Activated CD4-positive, alpha-beta memory T cell treated with anti-CD3 and anti-CD28 coated beads, Interleukin-2, amount 10 ng/mL, durations not matched to agents 7 days and 5 days (primary cell): ENCODE measurements around the gene SLC4A5. TPM values are rescaled to one million over a fixed set of nuclear protein-coding genes. Genes with fewer than 3 reads are reported as not detected.
"Not testable (repeated sequence)": the region's sequence is repeated elsewhere in the genome, so short reads cannot be mapped to it uniquely, and the experiment has no call there.

Experiments
- CTCF ChIA-PET: fragments of 350-600 bp; sonication (Branson Sonifier 250); formaldehyde crosslinking; loops from one replicate; lab custom pipeline; 2021; ENCODE audit warnings: antibody characterized with exemption, inconsistent platforms; lab: Charles Lee
- POLR2A ChIA-PET: fragments of 350-600 bp; sonication (Branson Sonifier 250); formaldehyde crosslinking; loops from one replicate; lab custom pipeline; 2021; ENCODE audit warnings: antibody characterized with exemption; lab: Charles Lee
- DNase-seq: peaks from one replicate; pipeline ENCODE4 v3.0.0-alpha.2; 2020
- H3K27ac Mint-ChIP-seq: one replicate; pipeline ENCODE4 v1.8.0; 2021; ENCODE audit warnings: mild to moderate bottlenecking, mixed read lengths
- H3K27me3 Mint-ChIP-seq: one replicate; pipeline ENCODE4 v1.8.0; 2021; ENCODE audit warnings: mixed read lengths
- H3K36me3 Mint-ChIP-seq: one replicate; pipeline ENCODE4 v1.8.0; 2021; ENCODE audit warnings: low read depth, mixed read lengths
- H3K4me1 Mint-ChIP-seq: one replicate; pipeline ENCODE4 v1.8.0; 2021; ENCODE audit warnings: mixed read lengths
- H3K4me3 Mint-ChIP-seq: one replicate; pipeline ENCODE4 v1.8.0; 2021; ENCODE audit warnings: mild to moderate bottlenecking, mixed read lengths
- H3K9me3 Mint-ChIP-seq: one replicate; pipeline ENCODE4 v1.8.0; 2021; ENCODE audit warnings: mixed read lengths
- total RNA-seq, 2 experiments: library from RNA; stranded (reverse); gene quantifications; one replicate each; pipeline ENCODE4 v1.2.3, GENCODE V29; 2021

The SLC4A5 gene
- total RNA-seq, 2 experiments from 2014 or later: 2.5 to 3.4 TPM

GRCh38 chr2:74361327-74361726 is 18.1 kb upstream of the SLC4A5 start:
- H3K27me3 Mint-ChIP-seq: no peaks in the 10 kb centered on the region
- H3K4me1 Mint-ChIP-seq: no peaks in the 10 kb centered on the region
- H3K9me3 Mint-ChIP-seq: no peaks in the 10 kb centered on the region
- no peak overlapping the region for H3K27ac Mint-ChIP-seq
- no peak for DNase-seq
- ChIA-PET CTCF (interaction anchor here (1.3 kb wide), 1 partner anchor 26 kb away, joined by 5 read pairs; no protein-coding TSS in a partner anchor), POLR2A (no interaction called here)
- H3K4me3 Mint-ChIP-seq: no peak overlapping the region
- peaks cover 53% of the 10 kb centered on the region for H3K36me3 Mint-ChIP-seq

GRCh38 chr2:74357627-74358026 is 14.4 kb upstream of the SLC4A5 start:
- Mint-ChIP-seq H3K27ac (no peak overlapping the region), H3K36me3 (peaks cover 32% of the 10 kb centered on the region), H3K4me1 (no peaks in the 10 kb centered on the region), H3K9me3 (no peaks in the 10 kb centered on the region), H3K4me3 (no peak overlapping the region), H3K27me3 (no peaks in the 10 kb centered on the region)
- no peak for DNase-seq
- ChIA-PET POLR2A (no interaction called here), CTCF (interaction anchor here (1.5 kb wide), 1 partner anchor 108 kb away, joined by 5 read pairs; no protein-coding TSS in a partner anchor)

DNA sequence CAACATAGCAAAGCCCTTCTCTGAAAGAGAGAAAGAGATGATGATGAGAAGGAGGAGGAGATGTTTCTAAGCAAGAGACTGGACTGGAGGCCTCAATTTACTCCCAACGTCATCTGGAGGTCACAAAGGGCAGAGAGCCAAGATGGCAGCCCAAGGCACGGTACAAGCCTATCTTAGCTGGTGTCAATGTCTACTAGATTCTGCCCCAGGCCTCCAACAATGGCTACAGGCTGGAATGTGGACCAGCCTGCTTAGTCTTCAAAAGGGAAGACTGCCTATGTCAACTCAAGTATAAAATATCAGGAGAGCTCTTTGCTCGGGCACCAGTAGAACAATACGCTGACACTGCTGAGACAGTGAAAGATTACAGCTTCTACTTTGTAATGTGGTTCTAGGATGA is 6.7 kb upstream of the SLC4A5 start:
- Mint-ChIP-seq H3K4me3 (no peak overlapping the region), H3K36me3 (no peaks in the 10 kb centered on the region), H3K9me3 (no peaks in the 10 kb centered on the region), H3K4me1 (peaks cover 2% of the 10 kb centered on the region), H3K27ac (no peak overlapping the region), H3K27me3 (no peaks in the 10 kb centered on the region)
- no peak for DNase-seq
- ChIA-PET POLR2A (no interaction called here), CTCF (interaction anchor here (1.7 to 4.7 kb wide), 2 partner anchors 14 to 17 kb away, joined by 6 to 30 read pairs; no protein-coding TSS in a partner anchor)

GRCh38 chr2:74347742-74348141 is 4.5 kb upstream of the SLC4A5 start:
- H3K4me3 Mint-ChIP-seq: no peak overlapping the region
- no peaks in the 10 kb centered on the region for H3K27me3 Mint-ChIP-seq
- H3K9me3 Mint-ChIP-seq: no peaks in the 10 kb centered on the region
- H3K36me3 Mint-ChIP-seq: no peaks in the 10 kb centered on the region
- peaks cover 2% of the 10 kb centered on the region for H3K4me1 Mint-ChIP-seq
- no peak for DNase-seq
- H3K27ac Mint-ChIP-seq: no peak overlapping the region
- ChIA-PET POLR2A (no interaction called here), CTCF (interaction anchor here (3.5 kb wide), 1 partner anchor 12 kb away, joined by 16 read pairs; no protein-coding TSS in a partner anchor)

DNA sequence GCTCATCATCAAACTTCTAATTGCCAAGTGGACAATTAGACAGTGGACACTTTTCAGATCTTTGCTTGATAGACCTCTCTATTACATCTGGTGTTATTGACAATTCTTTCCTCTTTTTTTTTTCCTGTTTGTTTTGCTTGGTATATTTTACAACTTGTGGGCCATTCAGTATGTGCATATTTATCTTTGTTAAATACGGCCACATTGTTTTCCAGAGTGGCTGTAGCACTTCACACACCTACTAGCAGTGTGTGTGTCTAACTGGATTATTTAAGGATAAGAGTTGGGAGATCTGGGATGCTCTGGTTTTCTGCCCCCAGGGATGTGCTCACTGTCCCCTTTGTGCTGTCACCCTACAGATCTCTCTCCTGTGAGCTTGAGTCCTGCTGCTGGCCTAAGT is 4.1 kb upstream of the SLC4A5 start:
- no peaks in the 10 kb centered on the region for H3K9me3 Mint-ChIP-seq
- ChIA-PET POLR2A (no interaction called here), CTCF (interaction anchor here (3.5 kb wide), 1 partner anchor 12 kb away, joined by 16 read pairs; no protein-coding TSS in a partner anchor)
- no peak overlapping the region for H3K27ac Mint-ChIP-seq
- H3K27me3 Mint-ChIP-seq: no peaks in the 10 kb centered on the region
- peaks cover 2% of the 10 kb centered on the region for H3K4me1 Mint-ChIP-seq
- no peaks in the 10 kb centered on the region for H3K36me3 Mint-ChIP-seq
- H3K4me3 Mint-ChIP-seq: no peak overlapping the region
- no peak for DNase-seq

DNA sequence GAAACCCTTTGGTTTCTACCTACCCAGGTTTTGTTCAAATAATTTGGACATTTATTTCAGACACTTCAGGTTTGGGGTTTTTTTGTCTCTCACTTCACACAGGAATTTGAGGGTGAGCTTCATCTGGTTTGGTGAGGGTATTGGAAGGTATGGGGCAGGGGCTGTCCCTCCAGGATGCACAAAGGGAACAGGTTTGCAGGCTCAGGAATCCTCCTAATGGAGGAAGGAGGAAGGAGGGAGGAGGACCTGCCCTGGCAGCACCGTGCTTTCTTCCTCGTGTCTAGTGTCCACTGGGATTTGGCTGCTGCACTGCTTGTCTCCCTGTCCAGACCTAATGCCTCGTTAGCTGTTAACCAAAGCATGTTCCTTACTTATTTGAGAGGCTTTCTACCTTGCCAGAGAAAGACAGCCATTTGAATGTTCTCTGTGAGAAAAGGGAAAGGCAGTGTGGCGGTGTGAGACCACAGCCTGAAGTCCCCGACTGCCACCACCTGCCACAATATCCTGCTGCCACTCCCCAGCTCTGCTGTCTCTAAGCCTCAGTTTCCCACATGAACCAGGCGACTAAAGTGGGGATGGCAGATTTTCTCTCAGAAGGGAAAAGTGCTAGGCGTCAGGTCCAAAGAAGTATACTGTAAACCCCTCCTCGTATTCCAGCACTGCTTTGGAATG is 2.2 kb upstream of the SLC4A5 start:
- DNase-seq: no peak
- no peaks in the 10 kb centered on the region for H3K36me3 Mint-ChIP-seq
- POLR2A ChIA-PET: no interaction called here

DNA sequence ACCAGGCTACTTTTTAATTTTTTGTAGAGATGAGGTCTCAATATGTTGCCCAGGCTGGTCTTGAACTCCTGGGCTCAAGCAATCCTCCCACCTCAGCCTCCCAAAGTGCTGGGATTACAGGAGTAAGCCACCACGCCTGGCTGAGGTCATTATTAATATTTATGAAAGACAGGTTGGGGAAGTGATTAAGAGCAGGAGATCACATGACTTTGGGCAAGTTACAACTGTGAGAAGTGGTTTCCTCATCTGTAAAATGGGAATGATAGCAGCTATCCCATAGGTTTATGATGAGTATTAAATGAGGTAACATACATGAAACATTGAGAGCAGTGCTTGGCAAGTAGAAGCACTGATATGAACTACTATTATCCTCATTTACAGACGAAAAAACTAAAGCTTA is 7.0 kb downstream of the SLC4A5 start:
- not testable (repeated sequence) for H3K4me3 Mint-ChIP-seq, H3K36me3 Mint-ChIP-seq, H3K27ac Mint-ChIP-seq, DNase-seq, H3K27me3 Mint-ChIP-seq, H3K4me1 Mint-ChIP-seq, H3K9me3 Mint-ChIP-seq
- POLR2A ChIA-PET: interaction anchor here (2.2 kb wide), 1 partner anchor 87 kb away, joined by 9 read pairs; no protein-coding TSS in a partner anchor
- CTCF ChIA-PET: interaction anchor here (0.9 to 7.0 kb wide), 14 partner anchors 10 to 513 kb away, joined by 4 to 136 read pairs (median 15); no protein-coding TSS in a partner anchor

More for the DNA sequence above, 2.2 kb upstream of the SLC4A5 start:
- H3K27ac Mint-ChIP-seq: no peak overlapping the region
- H3K4me3 Mint-ChIP-seq: no peak overlapping the region
- H3K27me3 Mint-ChIP-seq: no peaks in the 10 kb centered on the region
- CTCF ChIA-PET: interaction anchor here (3.5 kb wide), 1 partner anchor 10 kb away, joined by 16 read pairs; no protein-coding TSS in a partner anchor
- no peaks in the 10 kb centered on the region for H3K9me3 Mint-ChIP-seq
- H3K4me1 Mint-ChIP-seq: peaks cover 2% of the 10 kb centered on the region

DNA sequence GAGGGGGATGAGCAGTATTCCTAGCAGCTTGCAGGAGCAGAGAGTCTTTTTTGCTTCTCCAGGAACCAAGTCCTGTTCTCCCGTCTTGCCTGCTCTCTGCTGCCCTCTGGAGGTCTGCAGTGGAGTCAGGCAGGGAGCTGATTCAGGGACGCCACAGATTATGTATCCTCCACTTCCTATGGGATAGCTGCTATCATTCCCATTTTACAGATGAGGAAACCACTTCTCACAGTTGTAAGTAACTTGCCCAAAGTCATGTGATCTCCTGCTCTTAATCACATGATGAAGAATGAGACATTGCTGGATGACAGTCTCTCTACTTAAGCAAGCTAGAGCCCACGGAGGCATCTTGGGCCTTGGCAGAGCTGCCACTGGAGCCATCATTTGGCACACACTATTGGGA is 8.3 kb downstream of the SLC4A5 start:
- H3K27me3 Mint-ChIP-seq: no peaks in the 10 kb centered on the region
- no peaks in the 10 kb centered on the region for H3K36me3 Mint-ChIP-seq
- ChIA-PET POLR2A (interaction anchor here (0.9 to 2.2 kb wide), 5 partner anchors 16 to 156 kb away, joined by 3 to 9 read pairs (median 3); partner anchors contain the start of gene MOB1A), CTCF (interaction anchor here (0.5 to 7.0 kb wide), 50 partner anchors 8 to 514 kb away, joined by 3 to 136 read pairs (median 4); partner anchors contain the start of genes C2orf81, MOB1A and STAMBP)
- no peak overlapping the region for H3K27ac Mint-ChIP-seq
- no peaks in the 10 kb centered on the region for H3K4me1 Mint-ChIP-seq
- H3K9me3 Mint-ChIP-seq: no peaks in the 10 kb centered on the region
- no peak overlapping the region for H3K4me3 Mint-ChIP-seq
- DNase-seq: peak; percentile 76

GRCh38 chr2:74333896-74334586 is 9.2 kb downstream of the SLC4A5 start:
- H3K9me3 Mint-ChIP-seq: no peaks in the 10 kb centered on the region
- no peaks in the 10 kb centered on the region for H3K36me3 Mint-ChIP-seq
- ChIA-PET CTCF (interaction anchor here (0.7 to 7.0 kb wide), 37 partner anchors 7 to 510 kb away, joined by 3 to 136 read pairs (median 5); partner anchors contain the start of genes C2orf81, MOB1A and STAMBP), POLR2A (interaction anchor here (0.9 to 2.2 kb wide), 5 partner anchors 17 to 155 kb away, joined by 3 to 9 read pairs (median 3); partner anchors contain the start of gene MOB1A)
- DNase-seq: no peak
- no peak overlapping the region for H3K27ac Mint-ChIP-seq
- H3K4me1 Mint-ChIP-seq: no peaks in the 10 kb centered on the region
- H3K27me3 Mint-ChIP-seq: no peaks in the 10 kb centered on the region
- H3K4me3 Mint-ChIP-seq: no peak overlapping the region

DNA sequence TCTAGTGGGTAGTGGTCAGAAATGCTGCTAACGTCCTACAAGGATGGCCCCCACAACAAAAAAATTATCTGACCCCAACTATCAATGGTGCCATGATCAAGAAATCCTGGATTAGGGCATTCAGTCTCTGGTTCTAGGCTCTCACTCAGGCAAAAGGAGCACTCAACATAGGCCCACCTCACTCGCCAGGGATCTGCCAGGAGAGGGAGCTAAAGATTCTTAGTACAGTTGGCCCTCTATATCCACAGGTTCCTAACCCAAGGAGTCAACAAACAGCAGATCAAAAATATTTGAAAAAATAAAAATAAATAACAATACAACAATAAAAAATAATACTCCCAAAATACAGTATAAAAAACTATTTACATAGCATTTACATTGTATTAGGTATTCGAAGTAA is 10.0 kb downstream of the SLC4A5 start:
- POLR2A ChIA-PET: interaction anchor here (1.6 kb wide), 1 partner anchor 25 kb away, joined by 3 read pairs; no protein-coding TSS in a partner anchor

DNA sequence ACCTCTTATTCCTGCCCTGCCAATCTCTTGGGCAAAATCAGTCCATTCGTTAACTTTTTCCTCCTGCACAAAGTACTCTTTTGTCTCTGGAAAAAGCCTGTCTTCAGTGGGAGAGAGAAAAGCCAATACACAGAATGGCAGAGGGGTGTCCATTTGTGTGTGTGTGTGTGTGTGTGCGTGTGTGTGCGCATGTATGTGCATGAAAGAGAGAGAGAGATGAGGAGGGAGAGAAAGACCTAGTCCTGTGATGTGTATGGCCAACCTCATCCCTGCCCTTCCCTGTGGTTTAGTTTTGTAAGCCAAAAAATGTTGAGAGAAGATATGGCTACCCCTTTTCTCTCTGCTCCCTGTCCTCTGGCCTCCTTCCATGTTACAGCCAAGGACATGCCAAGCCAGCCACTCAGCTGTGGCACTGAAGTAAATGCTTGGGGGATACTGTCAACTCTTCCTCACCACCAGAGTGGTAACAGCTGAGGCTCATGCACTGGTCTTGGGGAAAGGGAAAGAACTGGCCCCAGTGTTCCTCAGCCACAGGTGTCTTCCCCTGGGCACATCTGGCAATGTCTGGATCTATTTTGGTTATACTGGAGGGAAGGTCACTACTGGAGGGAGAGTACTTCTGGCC is 10.6 kb downstream of the SLC4A5 start:
- ChIA-PET CTCF (interaction anchor here (0.7 to 7.0 kb wide), 7 partner anchors 8 to 84 kb away, joined by 3 to 136 read pairs (median 7); no protein-coding TSS in a partner anchor), POLR2A (interaction anchor here (1.6 kb wide), 1 partner anchor 25 kb away, joined by 3 read pairs; no protein-coding TSS in a partner anchor)
- Mint-ChIP-seq H3K9me3 (no peaks in the 10 kb centered on the region), H3K4me1 (no peaks in the 10 kb centered on the region), H3K27ac (no peak overlapping the region), H3K27me3 (no peaks in the 10 kb centered on the region), H3K36me3 (no peaks in the 10 kb centered on the region), H3K4me3 (no peak overlapping the region)
- DNase-seq: no peak

More for the DNA sequence above, 10.0 kb downstream of the SLC4A5 start:
- Mint-ChIP-seq H3K27ac (no peak overlapping the region), H3K9me3 (no peaks in the 10 kb centered on the region), H3K36me3 (no peaks in the 10 kb centered on the region), H3K4me1 (no peaks in the 10 kb centered on the region), H3K4me3 (no peak overlapping the region), H3K27me3 (no peaks in the 10 kb centered on the region)
- CTCF ChIA-PET: interaction anchor here (0.7 to 7.0 kb wide), 7 partner anchors 8 to 84 kb away, joined by 3 to 136 read pairs (median 19); no protein-coding TSS in a partner anchor
- DNase-seq: peak; percentile 34

GRCh38 chr2:74328573-74328972 is 14.6 kb downstream of the SLC4A5 start:
- H3K4me1 Mint-ChIP-seq: no peaks in the 10 kb centered on the region
- CTCF ChIA-PET: interaction anchor here (1.3 kb wide), 1 partner anchor 79 kb away, joined by 7 read pairs; no protein-coding TSS in a partner anchor
- H3K9me3 Mint-ChIP-seq: no peaks in the 10 kb centered on the region
- H3K36me3 Mint-ChIP-seq: no peaks in the 10 kb centered on the region
- H3K27me3 Mint-ChIP-seq: no peaks in the 10 kb centered on the region
- no peak overlapping the region for H3K27ac Mint-ChIP-seq
- no peak overlapping the region for H3K4me3 Mint-ChIP-seq
- POLR2A ChIA-PET: no interaction called here
- DNase-seq: no peak
